Kidney (tissue), 14 donors: ENCODE data around the gene ELF3. TPM values are rescaled to one million over a fixed set of nuclear protein-coding genes. Genes with fewer than 3 reads are reported as not detected.
A peak's percentile ranks its signal among the peaks of the same experiment; 100 is the strongest.

Source experiments
- DNase-seq, 5 donors: peaks; one replicate each; pipeline ENCODE4 v3.0.0-alpha.2; 2013 to 2020
- FAIRE-seq: peaks from 2 replicates; lab custom pipeline; 2012; peaks lifted over from hg19 to GRCh38; lab: Jason Lieb, UNC
- H3K27ac ChIP-seq, 2 donors: one replicate each; pipeline ENCODE4 v1.7.0; 2013; ENCODE audit warnings: low read depth in 2 of 2, low read length in 2 of 2, inconsistent platforms in 1 of 2
- H3K27me3 ChIP-seq: one replicate; pipeline ENCODE4 v1.7.1; 2013; ENCODE audit warnings: low read length, inconsistent platforms; ENCODE audit not compliant: control insufficient read depth, insufficient read depth
- H3K36me3 ChIP-seq, 3 donors: one replicate each; pipeline versions ENCODE4 v1.7.0 to v1.7.1; 2013; ENCODE audit warnings: low read length in 3 of 3, control low read depth in 1 of 3, inconsistent platforms in 1 of 3; ENCODE audit not compliant: insufficient read depth in 3 of 3, control insufficient read depth in 2 of 3
- H3K4me1 ChIP-seq, 3 donors: one replicate each; pipeline versions ENCODE4 v1.7.0 to v1.7.1; 2013; ENCODE audit warnings: low read length in 3 of 3, inconsistent platforms in 1 of 3, low read depth in 1 of 3; ENCODE audit not compliant: control insufficient read depth in 2 of 3, insufficient read depth in 2 of 3
- H3K4me3 ChIP-seq, 3 donors: one replicate each; pipeline versions ENCODE4 v1.7.0 to v1.8.1; 2013; ENCODE audit warnings: low read length in 3 of 3, control low read depth in 1 of 3, inconsistent platforms in 1 of 3
- H3K9ac ChIP-seq, 3 donors: one replicate each; pipeline versions ENCODE4 v1.7.0 to v1.7.1; 2013; ENCODE audit warnings: low read length in 3 of 3, control low read depth in 1 of 3, inconsistent platforms in 1 of 3
- H3K9me3 ChIP-seq, 3 donors: one replicate each; pipeline versions ENCODE4 v1.7.0 to v1.7.1; 2013; ENCODE audit warnings: low read length in 3 of 3, control low read depth in 1 of 3, inconsistent platforms in 1 of 3; ENCODE audit not compliant: control insufficient read depth in 2 of 3, insufficient read depth in 1 of 3
- CTCF ChIP-seq: IDR thresholded peaks from 3 replicates; pipeline ENCODE4 v1.5.1; 2012; ENCODE audit warnings: mild to moderate bottlenecking, moderate library complexity, borderline replicate concordance; ENCODE audit not compliant: insufficient read depth; ENCODE audit errors: extremely low read depth
- intact Hi-C: fragments of 100-400 bp; cut with DNase I; formaldehyde crosslinking; loops from one replicate; pipeline ENCODE4 v1.11.1; 2022
- polyA plus RNA-seq: library from polyadenylated mRNA; stranded (reverse); fragments of 350-450 nt; fragmentation: Illumina TruSeq; extraction: RNeasy Lipid Tissue Mini Kit (QIAGEN cat#74804); gene quantifications from one replicate; pipeline ENCODE4 v1.2.3, GENCODE V29; 2014; ENCODE audit warnings: low read depth, low replicate concordance; ENCODE audit not compliant: insufficient read depth
- total RNA-seq: library from RNA; stranded (reverse); fragmentation: NEBNext Ultra II Directional; extraction: Animal tissue kit (Norgen Biotek cat#: 25700); gene quantifications from one replicate; pipeline ENCODE4 v1.2.1, GENCODE V29; 2021
- donor health status: control.
- donor health status: control.
- donor health status: control.
- donor health status: control.
- donor health status: control.
- donor health status: DM: yes; HTN: yes; CAD: no.
- donor health status: Normal renal cell carcinoma (clear cell type).

ELF3 gene
- total and polyA plus RNA-seq, 2 donors from 2014 or later: 81.8 to 400 TPM

- TF ChIP-seq CTCF: no peak
- Histone ChIP-seq H3K9ac (peak overlapping the region in 1 of 3 donors; percentile 86), H3K27me3 (no peaks in the 10 kb centered on the region), H3K9me3 (no peaks in the 10 kb centered on the region), H3K36me3 (no peaks in the 10 kb centered on the region), H3K4me3 (peak overlapping the region in 2 of 3 donors; percentile 18 to 39), H3K4me1 (peaks cover 0 to 9% (median 5%) of the 10 kb centered on the region in 3 donors), H3K27ac (peak overlapping the region; percentile 90 to 91)
- no peak for FAIRE-seq
- intact Hi-C loops: no loop called here
- DNase-seq: peak; percentile 93 to 98 (median 95)
Measured at GRCh38 chr1:202034683-202035462, 24.5 kb downstream of the ELF3 start.

- no peak for TF ChIP-seq CTCF
- FAIRE-seq: no peak
- Histone ChIP-seq H3K4me3 (no peak overlapping the region), H3K36me3 (no peaks in the 10 kb centered on the region), H3K4me1 (peaks cover 0 to 9% (median 5%) of the 10 kb centered on the region in 3 donors), H3K27me3 (no peaks in the 10 kb centered on the region), H3K9me3 (no peaks in the 10 kb centered on the region), H3K27ac (no peak overlapping the region), H3K9ac (no peak overlapping the region)
- no peak for DNase-seq
- intact Hi-C loops: no loop called here
Measured at GRCh38 chr1:202036595-202037387, 26.4 kb downstream of the ELF3 start.

- intact Hi-C loops: no loop called here
- H3K4me3 ChIP-seq: no peak overlapping the region
- FAIRE-seq (no peak), DNase-seq (no peak)
- H3K27me3 ChIP-seq: no peaks in the 10 kb centered on the region
- H3K9me3 ChIP-seq: no peaks in the 10 kb centered on the region
- H3K4me1 ChIP-seq: peaks cover 0 to 9% (median 5%) of the 10 kb centered on the region in 3 donors
- H3K27ac ChIP-seq: no peak overlapping the region
- no peak for TF ChIP-seq CTCF
- no peaks in the 10 kb centered on the region for H3K36me3 ChIP-seq
- H3K9ac ChIP-seq: no peak overlapping the region
Measured at GRCh38 chr1:202037706-202038296, 27.4 kb downstream of the ELF3 start.
